Brain microvascular endothelial cell (primary cell): ENCODE measurements around the gene DPF1.
"Not testable (repeated sequence)": the region's sequence is repeated elsewhere in the genome, so short reads cannot be mapped to it uniquely, and the experiment has no call there.

Experiments
- DNase-seq: peaks from one replicate; pipeline ENCODE4 v3.0.0-alpha.2; 2020
- H3K27ac ChIP-seq: fragments of 250-450 bp; sonication (Bioruptor Pico); 2 replicates; pipeline ENCODE4 v1.5.1; 2020; ENCODE audit warnings: mild to moderate bottlenecking, moderate library complexity
- H3K27me3 ChIP-seq: fragments of 250-450 bp; sonication (Bioruptor Pico); replicated peaks from 2 replicates; pipeline ENCODE4 v1.5.1; 2020; ENCODE audit warnings: mild to moderate bottlenecking
- H3K36me3 ChIP-seq: fragments of 250-450 bp; sonication (Bioruptor Pico); replicated peaks from 2 replicates; pipeline ENCODE4 v1.5.1; 2020; ENCODE audit warnings: mild to moderate bottlenecking
- H3K4me3 ChIP-seq: 2 replicates; pipeline ENCODE4 v1.5.1; 2011; ENCODE audit warnings: low read depth, mild to moderate bottlenecking, control low read depth, low read length, moderate library complexity
- CTCF ChIP-seq: IDR thresholded peaks from 2 replicates; pipeline ENCODE4 v1.5.1; 2011; ENCODE audit warnings: low read depth, mild to moderate bottlenecking, moderate library complexity, low read length, control low read depth, inconsistent platforms; ENCODE audit errors: missing control alignments
- in situ Hi-C: cut with HindIII; loops from 2 replicates; pipeline ENCODE4 v1.10.0; 2017; ENCODE audit warnings: low sequenced_read_pairs, low pct_ligation_motif_present

The DPF1 gene

GRCh38 chr19:38231918-38232317 is 7.9 kb upstream of the DPF1 start:
- H3K36me3 ChIP-seq: no peaks in the 10 kb centered on the region
- DNase-seq: no peak
- H3K4me3 ChIP-seq: no peak overlapping the region
- in situ Hi-C loops: loop anchor here (5.0 kb wide), 1 partner anchor 85 kb away; the partner anchor contains the start of genes KCNK6 and YIF1B
- no peak for TF ChIP-seq CTCF
- H3K27me3 ChIP-seq: no peaks in the 10 kb centered on the region
- no peak overlapping the region for H3K27ac ChIP-seq

GRCh38 chr19:38230506-38231133 is 6.6 kb upstream of the DPF1 start:
- not testable (repeated sequence) for H3K27me3 ChIP-seq, H3K36me3 ChIP-seq, H3K4me3 ChIP-seq, H3K27ac ChIP-seq, DNase-seq
- in situ Hi-C loops: loop anchor here (5.0 kb wide), 1 partner anchor 87 kb away; the partner anchor contains the start of genes KCNK6 and YIF1B

DNA sequence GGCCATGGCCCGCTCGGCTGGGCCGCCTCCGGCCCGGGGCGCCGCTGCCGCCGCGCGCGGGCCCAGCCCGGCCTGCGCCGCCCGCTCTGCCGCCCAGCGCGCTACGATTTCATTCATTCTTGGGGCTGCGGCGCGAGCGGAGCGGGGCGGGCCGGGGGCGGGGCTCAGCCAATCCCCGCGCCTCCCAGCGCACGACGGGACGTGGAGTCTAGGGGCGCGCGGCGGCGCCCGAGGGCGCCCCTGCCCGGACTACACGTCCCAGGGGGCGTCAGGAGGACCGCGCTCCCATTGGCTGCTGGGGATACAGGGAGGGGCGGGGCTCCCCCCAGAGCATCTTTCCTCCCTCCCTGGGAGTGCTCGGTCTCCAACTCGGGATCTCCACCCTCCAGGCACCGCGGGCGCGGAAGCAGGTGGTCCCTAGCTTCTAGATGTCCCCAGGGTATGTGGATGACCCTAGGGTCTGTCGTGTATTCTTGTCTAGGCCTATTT is 5.6 kb upstream of the DPF1 start:
- no peak overlapping the region for H3K27ac ChIP-seq
- no peaks in the 10 kb centered on the region for H3K27me3 ChIP-seq
- DNase-seq: peak; percentile 60
- in situ Hi-C loops: loop anchor here (5.0 kb wide), 1 partner anchor 88 kb away; the partner anchor contains the start of genes KCNK6 and YIF1B
- H3K36me3 ChIP-seq: no peaks in the 10 kb centered on the region
- no peak for TF ChIP-seq CTCF
- peak overlapping the region; percentile 51 for H3K4me3 ChIP-seq

DNA sequence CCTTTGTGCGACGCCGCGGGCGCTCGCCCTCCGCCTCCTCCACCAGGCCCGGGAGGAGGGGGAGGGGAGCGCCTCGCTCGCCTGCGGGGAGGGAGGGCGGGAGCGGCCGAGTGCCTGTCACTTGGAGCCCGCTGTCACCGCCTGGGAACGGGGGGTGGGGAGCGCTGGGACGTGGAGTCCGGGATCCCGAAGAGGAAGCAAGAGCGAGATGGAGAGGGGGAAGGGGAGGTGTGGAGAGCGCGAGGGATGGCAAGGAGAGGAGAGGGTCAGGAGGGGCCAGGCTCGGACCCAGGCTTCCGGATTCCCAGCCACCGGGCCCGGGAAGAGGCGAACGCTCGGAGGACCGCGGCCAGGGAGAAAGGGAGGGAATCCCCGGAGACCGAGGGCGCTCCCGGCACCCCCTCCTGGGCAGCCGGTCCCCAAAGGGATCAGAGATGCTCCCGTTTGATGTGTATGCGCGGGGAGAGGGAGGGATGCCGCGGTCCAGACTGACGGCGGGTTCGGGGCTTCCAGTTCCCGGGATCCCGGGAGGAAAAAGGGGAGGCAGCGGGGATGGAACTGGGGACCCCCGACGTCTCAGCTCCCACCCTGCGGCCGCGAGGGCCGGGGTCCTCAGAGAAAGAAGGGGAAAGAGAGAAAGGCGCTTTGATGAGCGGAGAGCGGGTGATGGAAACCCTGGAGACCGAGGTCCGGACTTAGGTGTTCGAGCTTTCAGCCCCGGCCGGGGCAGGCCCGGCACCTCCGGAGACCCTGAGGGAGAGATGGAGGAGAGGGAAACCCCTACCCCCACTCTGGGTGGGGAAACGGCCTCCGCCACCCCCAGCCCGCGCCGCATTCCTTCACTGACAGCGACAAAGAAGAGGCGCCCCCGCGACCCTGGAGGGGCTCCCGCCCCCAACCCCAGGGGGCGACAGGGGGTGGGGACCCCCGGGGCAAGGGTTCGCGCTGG is 4.7 kb upstream of the DPF1 start:
- TF ChIP-seq CTCF: no peak
- Histone ChIP-seq H3K27ac (no peak overlapping the region), H3K4me3 (peak overlapping the region; percentile 51), H3K27me3 (no peaks in the 10 kb centered on the region), H3K36me3 (no peaks in the 10 kb centered on the region)
- in situ Hi-C loops: no loop called here
- no peak for DNase-seq

DNA sequence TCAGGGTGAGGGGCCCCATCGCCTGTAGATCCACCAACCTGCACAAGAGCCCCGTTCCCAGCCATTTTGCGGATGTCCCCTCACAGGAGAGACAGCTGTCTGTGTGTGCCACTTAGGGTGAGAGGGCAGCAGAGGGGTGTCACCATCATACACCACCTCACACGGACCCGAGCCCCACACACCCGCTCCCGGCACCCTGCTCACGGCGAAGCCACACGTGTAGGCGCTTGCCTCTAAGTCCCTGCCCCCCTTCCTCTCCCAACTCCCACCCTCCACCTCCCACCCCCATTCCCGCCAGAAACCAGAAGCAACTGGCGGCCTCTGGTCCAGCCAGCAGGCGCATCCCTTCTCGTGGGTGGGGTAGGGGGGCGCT is 4.0 kb upstream of the DPF1 start:
- no peak for DNase-seq
- Histone ChIP-seq H3K27ac (no peak overlapping the region), H3K36me3 (no peaks in the 10 kb centered on the region), H3K4me3 (no peak overlapping the region), H3K27me3 (no peaks in the 10 kb centered on the region)
- in situ Hi-C loops: no loop called here
- no peak for TF ChIP-seq CTCF

- H3K27me3 ChIP-seq: no peaks in the 10 kb centered on the region
- in situ Hi-C loops: no loop called here
- H3K4me3 ChIP-seq: no peak overlapping the region
- DNase-seq: no peak
- H3K27ac ChIP-seq: no peak overlapping the region
- TF ChIP-seq CTCF: no peak
- no peaks in the 10 kb centered on the region for H3K36me3 ChIP-seq
Observed at GRCh38 chr19:38227287-38228004, 3.4 kb upstream of the DPF1 start.

GRCh38 chr19:38224863-38225218 is 819 bp upstream of the DPF1 start:
- H3K27ac ChIP-seq, in situ Hi-C loops, H3K4me3 ChIP-seq, H3K27me3 ChIP-seq, H3K36me3 ChIP-seq, DNase-seq: not testable (repeated sequence)
